CD4-positive, alpha-beta T cell treated with Interleukin-12 subunit alpha and Interleukin-12 subunit beta, for 1 hour (primary cell): ENCODE results near the gene KRTAP12-3.
A peak's percentile ranks its signal among the peaks of the same experiment; 100 is the strongest.
"Not testable (repeated sequence)": the region's sequence is repeated elsewhere in the genome, so short reads cannot be mapped to it uniquely, and the experiment has no call there.

ENCODE experiments used
- DNase-seq: peaks from one replicate; pipeline ENCODE4 v3.0.0-alpha.2; 2020

Gene KRTAP12-3, protein sequence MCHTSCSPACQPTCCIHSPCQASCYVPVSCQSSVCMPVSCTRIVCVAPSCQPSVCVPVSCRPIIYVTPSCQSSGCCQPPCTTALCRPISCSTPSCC

DNA sequence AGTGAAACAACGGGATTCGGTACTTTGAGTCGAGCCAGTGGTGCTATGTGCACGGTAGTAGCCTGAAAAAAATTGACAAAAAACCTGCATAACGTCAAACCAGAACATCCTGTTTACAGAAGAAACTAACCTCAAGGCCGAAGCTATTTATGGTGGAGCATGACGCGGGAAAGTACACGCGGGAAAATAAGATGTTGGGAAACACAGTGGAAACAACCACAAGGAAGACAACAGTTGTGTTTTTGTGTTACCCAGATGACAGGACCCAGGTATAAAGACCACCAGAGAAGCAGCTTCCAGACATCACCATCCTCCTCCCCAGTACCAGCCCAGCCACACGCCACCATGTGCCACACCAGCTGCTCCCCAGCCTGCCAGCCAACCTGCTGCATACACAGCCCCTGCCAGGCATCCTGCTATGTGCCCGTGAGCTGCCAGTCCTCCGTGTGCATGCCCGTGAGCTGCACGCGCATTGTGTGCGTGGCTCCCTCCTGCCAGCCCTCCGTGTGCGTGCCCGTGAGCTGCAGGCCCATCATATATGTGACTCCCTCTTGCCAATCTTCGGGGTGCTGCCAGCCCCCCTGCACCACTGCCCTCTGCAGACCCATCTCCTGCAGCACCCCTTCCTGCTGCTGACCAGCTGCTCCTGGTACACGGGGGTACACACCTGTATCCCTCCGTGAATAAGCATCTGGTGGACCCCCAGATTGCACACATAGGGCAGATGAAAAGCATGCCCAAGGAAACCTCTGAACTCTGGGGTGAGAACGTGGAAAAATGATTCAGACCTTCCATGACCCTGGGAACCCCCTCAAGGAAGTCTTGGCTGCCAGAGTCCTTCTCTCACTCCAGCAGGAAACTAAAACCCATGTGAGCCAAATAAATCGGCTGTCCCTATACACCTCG lies at the start of gene KRTAP12-3:
Gene KRTAP12-3 (plus strand): TSS at position 298 of the 906 bp plus-strand sequence. CDS start 48 bp downstream, at position 346.
- DNase-seq = peak; percentile 80

DNA sequence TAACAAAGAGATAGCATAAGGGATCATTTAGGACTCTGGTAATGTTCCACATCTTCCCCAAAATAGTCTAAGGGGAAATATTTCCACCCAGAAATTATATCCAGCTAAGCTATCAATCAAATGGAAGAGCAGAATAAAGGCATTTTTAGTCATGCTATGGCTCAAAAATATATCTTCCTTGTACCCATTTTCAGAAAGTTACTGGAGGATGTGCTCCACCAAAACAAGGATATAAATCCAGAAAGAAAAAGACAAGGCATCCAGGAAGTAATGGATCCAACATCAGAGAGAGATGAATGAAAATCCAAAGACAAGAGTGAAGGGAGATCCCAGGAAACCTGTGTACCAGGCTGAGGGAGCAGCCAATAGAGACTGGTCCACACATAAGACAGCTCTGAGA lies 48.5 kb upstream of the KRTAP12-3 start:
- DNase-seq = no peak

DNA sequence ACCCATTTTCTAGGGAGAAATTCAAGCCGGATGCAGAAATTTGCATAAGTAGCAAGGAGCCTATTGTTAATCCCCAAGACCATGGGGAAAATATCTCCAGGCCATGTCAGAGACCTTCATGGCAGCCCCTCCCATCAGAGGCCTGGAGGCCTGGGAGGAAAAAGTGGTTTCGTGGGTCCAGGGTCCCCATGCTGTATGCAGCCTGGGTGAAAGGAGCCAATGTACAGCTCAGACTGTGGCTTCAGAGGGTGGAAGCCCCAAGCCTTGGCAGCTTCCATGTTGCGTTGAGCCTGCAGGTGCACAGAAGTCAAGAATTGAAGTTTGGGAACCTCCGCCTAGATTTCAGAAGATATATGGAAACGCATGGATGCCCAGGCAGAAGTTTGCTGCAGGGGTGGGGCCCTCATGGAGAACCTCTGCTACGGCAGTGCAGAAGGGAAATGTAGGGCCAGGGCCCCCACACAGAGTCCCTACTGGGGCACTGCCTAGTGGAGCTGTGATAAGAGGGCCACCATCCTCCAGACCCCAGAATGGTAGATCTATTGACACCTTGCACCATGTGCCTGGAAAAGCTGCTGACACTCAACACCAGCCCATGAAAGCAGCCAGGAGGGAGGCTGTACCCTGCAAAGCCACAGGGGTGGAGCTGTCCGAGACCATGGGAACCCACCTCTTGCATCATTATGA lies 47.4 kb upstream of the KRTAP12-3 start:
- DNase-seq = not testable (repeated sequence)

GRCh38 chr21:44611551-44611950 lies 46.2 kb upstream of the KRTAP12-3 start:
- no peak for DNase-seq

- no peak for DNase-seq
Observed at GRCh38 chr21:44612029-44612486, 45.7 kb upstream of the KRTAP12-3 start, which contains the start of gene KRTAP10-8. Gene KRTAP10-8, plus strand, starts transcription at chr21:44612079. Its CDS starts 22 bp downstream, at chr21:44612101.

- no peak for DNase-seq
Observed at GRCh38 chr21:44612669-44613229, 45.0 kb upstream of the KRTAP12-3 start.

- no peak for DNase-seq
Observed at GRCh38 chr21:44613386-44614155, 44.2 kb upstream of the KRTAP12-3 start.

GRCh38 chr21:44614161-44614631 lies 43.5 kb upstream of the KRTAP12-3 start:
- DNase-seq = no peak

- DNase-seq = no peak
Observed at GRCh38 chr21:44614961-44615391, 42.8 kb upstream of the KRTAP12-3 start.

DNA sequence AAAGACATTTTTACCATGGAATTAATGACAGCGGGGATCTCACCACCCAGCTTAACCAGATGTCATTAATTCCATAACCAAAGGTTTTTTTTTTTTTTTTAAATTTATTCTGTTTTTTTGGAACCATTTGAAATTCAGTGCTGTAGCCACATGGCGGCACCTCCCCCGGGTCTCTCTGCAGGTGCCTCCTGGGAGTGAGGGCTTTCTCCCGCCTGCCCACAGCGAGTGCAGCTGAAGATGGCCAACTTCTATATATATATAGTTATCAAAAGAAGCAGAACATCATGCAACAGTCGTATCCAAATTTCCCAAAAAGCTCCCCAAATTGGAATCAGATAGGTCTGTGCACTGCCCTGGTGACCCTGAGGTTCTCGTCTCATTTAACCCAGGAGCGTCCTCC lies 42.3 kb upstream of the KRTAP12-3 start:
- DNase-seq = no peak

GRCh38 chr21:44615911-44616590 lies 41.7 kb upstream of the KRTAP12-3 start:
- no peak for DNase-seq

- DNase-seq = no peak
Observed at GRCh38 chr21:44616591-44616926, 41.2 kb upstream of the KRTAP12-3 start.

DNA sequence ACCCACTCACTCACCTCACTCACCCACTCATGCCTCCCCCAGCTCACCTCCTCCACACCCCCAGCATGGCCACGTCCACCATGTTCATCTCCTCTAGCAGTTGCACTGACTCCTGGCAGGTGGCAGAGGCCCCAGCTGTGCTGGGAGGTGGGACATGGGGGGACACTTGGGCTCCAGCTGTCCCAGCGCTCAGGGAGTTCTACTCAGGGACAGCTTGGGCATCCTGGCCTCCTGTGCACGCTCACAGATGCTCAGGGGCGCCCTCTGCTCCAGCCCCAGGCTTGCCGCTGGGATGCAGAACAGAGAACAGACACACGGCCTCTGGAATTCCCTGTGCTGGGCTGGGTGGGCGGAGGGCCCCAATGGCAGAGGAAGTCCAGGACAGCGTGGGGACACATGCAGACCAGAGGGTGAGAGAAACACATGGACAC lies 40.6 kb upstream of the KRTAP12-3 start:
- no peak for DNase-seq

GRCh38 chr21:44618504-44618903 lies 39.2 kb upstream of the KRTAP12-3 start:
- peak; percentile 4 for DNase-seq

DNA sequence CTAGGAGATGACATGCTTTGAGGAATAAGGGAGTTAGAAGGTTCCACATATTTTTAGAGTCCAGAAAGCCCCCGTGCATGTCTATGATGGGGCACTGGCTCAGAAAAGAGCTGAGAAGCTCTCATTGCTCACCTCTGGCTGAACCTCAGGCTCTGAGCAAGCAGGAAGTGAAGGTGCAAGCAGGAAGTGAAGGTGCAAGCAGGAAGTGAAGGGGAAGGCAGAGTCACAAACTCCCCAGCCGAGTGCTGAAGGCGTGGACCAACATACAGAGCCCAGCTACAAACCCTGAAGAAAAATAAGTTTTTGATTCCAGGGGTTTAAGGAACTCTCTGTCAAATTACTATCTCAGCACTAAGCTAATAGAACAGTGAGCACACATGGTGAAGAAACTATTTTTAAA lies 38.8 kb upstream of the KRTAP12-3 start:
- peak; percentile 77 for DNase-seq

- no peak for DNase-seq
Observed at GRCh38 chr21:44619886-44620285, 37.8 kb upstream of the KRTAP12-3 start.

DNA sequence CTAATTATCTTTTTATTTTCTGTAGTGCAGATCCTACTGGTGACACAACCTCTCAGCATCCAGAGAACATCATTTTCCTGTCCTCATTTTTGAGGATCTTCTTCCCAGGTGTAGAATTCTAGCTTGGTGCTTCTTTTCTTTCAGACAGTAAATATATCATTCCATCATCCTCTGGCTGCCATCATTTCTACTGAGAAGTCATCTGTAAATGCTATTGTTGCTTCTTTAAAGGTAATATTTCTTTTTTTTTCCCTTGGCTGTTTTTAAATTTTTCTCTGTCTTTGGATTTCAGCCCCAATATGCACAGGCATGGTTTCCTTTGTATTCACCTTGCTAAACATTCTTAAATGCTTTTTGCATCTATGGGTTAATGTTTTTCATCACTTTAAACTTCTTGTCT lies 34.2 kb upstream of the KRTAP12-3 start:
- DNase-seq = no peak

- no peak for DNase-seq
Observed at GRCh38 chr21:44625756-44626155, 32.0 kb upstream of the KRTAP12-3 start.

DNA sequence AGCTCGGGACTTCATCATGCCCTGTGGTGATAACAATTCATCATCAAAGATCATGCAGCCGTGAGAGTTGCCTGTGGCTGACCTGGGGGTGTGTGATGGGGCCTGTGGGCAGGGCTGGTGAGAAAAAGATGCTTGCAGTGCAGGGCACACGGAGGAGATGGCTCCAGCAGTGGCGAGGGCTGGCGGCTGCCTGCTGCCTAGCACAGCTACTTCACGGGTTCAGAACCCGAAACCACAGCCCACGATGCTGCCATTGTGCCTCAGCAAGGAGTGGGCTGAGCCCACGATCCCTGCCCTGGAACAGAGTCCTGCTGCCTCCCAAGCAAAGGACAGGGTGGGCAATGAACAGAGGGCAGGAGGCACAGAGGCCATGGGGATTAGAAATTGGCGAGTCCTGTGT lies 31.5 kb upstream of the KRTAP12-3 start:
- DNase-seq = peak; percentile 44

DNA sequence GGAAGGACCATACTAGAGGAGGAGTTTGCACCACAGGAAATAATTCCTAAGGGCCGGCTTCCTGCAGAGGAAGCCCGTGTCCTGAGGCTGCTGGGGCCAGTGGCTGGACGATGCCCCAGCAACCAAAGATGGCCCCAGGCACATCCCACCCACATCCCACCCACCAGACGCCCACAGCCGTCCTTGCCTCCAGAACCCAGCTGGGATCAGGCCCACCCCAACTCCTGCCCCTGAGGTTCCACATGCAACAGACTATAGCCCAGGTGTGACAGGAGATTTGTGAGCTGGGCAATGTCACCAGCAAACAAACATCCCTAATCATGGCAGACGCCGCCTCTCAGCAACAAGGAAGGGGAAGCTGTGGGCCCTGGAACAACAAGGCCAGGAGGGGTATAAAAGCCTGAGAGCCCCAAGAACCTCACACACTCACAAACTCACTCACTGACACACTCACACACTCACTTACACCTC lies 31.0 kb upstream of the KRTAP12-3 start, which contains the start of gene KRTAP10-9:
Gene KRTAP10-9 (plus strand): TSS at position 421 of the 471 bp plus-strand sequence. CDS start 79 bp downstream, outside the sequence.
- DNase-seq = no peak

DNA sequence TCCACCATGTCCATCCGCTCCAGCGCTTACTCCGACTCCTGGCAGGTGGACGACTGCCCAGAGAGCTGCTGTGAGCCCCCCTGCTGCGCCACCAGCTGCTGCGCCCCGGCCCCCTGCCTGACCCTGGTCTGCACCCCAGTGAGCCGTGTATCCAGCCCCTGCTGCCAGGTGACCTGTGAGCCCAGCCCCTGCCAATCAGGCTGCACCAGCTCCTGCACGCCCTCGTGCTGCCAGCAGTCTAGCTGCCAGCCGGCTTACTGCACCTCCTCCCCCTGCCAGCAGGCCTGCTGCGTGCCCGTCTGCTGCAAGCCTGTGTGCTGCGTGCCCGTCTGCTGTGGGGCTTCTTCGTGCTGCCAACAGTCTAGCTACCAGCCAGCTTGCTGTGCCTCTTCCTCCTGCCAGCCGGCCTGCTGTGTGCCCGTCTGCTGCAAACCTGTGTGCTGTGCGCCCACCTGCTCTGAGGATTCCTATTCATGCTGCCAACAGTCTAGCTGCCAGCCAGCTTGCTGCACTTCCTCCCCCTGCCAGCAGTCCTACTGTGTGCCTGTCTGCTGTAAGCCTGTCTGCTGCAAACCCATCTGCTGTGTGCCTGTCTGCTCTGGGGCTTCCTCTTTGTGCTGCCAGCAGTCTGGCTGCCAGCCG lies 30.4 kb upstream of the KRTAP12-3 start:
- DNase-seq = not testable (repeated sequence)
